Left lobe of liver (tissue), 2 donors: ENCODE measurements around the gene TXNDC11. TPM values are rescaled to one million over a fixed set of nuclear protein-coding genes. Genes with fewer than 3 reads are reported as not detected.

Experiments
- ATAC-seq: fragments of 200-7000 bp; cut with Tn5 transposase; one replicate; pipeline ENCODE4 v1.9.1; 2020; ENCODE audit warnings: mild to moderate bottlenecking, moderate library complexity
- DNase-seq: peaks from one replicate; pipeline ENCODE4 v3.0.0-alpha.2; 2020; ENCODE audit warnings: low spot score
- total RNA-seq: library from RNA; stranded (reverse); gene quantifications from one replicate; pipeline ENCODE4 v1.2.1, GENCODE V29; 2021
- donor health status: DM: no; HTN: no; CAD: no; lungs with moderate emphysema.
- donor health status: DM: no; HTN: yes; CAD: no.

The TXNDC11 gene
- total RNA-seq, 1 donor from 2014 or later: 49.1 TPM

DNA sequence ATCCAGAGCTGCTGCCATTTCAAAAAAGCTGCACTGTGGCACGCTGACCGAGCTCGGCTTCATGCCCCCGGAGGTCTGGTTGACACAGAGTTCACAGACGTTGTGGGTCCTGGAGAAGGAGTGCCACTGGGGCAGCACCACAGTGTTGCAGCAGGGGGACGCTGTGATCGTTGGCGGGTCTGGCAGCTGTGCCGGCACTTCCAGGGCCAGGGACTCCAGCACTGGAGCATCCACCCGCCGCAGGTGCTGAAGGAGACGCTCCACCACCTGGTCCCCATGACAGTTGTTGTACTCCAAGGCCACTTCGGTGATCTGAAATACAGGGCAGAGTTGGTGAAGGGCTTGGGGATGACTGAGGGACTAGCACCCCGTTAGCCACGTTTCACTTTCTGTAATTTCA is 50.9 kb downstream of the TXNDC11 start:
- no peak for DNase-seq
- peak; percentile 6 for ATAC-seq

DNA sequence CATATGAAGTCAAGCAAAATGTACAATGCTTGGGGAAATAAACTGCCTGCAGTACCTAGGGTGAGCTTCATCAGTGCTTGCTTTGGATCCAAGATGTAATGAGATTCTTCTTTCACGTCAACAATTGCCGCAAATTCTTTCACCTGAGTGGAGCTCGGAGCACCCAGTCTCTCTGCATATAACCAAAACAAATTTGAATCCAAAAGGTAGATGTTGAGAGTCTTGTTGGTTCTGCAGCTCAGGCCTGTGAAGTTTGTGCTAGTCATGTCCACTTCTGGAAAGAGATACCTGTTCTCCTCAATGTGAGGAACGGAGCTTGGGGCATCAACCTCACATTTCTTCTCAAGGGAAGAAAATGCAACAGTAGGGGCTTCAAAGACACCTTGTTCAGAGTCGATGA is 51.4 kb downstream of the TXNDC11 start:
- ATAC-seq (no peak), DNase-seq (no peak)

DNA sequence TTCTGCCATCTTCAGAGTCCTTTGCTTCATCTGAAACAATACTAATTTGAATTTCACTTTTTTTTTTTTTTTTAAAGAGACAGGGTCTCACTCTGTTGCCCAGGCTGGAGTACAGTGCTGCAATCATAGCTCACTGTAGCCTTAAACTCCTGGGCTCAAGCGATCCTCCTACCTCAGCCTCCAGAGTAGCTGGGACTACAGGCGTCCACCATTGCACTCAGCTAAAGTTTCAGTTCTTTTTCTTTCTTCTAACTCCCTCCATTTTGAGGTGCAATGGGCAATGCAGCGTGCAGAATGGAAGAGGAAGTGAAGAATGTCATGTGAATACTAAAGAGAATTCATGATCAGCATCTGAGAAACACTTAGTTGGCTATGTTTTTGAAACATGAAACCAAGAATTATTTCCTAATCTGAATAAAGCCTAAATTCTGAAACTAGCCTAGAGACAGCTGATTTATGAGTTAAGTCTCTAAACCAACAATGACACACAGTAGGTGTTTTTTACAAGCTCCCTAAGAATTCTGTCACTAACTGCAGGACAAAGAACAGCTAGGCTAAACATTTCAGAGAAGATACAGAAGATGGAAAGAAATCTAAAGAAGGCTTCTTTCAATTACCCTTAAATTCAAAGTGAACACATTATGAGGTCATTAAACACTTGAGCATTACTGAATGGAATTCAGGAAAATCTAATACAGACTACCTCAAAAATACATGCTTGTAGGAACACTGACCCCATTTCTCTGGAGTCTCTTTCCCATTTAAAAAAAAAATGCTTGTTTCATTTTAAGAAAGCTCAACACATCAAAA is 53.4 kb downstream of the TXNDC11 start:
- ATAC-seq (no peak), DNase-seq (no peak)

DNA sequence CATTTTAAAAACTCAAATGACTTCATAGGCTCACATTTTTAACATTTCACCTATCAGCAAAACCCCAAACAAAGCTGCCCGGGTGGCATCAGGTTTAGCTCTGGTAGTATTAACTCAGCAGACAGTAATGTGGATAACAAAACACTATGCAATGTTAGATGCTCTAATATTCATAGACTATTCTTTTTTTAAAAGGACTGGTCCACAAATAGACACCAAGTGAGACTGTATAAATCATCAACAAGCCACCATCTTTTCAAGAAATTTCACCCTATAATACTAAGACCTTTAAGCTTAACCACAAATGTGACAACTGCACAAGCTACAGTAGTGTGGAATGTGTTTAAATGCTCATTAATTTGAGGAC is 54.2 kb downstream of the TXNDC11 start:
- DNase-seq (no peak), ATAC-seq (no peak)

DNA sequence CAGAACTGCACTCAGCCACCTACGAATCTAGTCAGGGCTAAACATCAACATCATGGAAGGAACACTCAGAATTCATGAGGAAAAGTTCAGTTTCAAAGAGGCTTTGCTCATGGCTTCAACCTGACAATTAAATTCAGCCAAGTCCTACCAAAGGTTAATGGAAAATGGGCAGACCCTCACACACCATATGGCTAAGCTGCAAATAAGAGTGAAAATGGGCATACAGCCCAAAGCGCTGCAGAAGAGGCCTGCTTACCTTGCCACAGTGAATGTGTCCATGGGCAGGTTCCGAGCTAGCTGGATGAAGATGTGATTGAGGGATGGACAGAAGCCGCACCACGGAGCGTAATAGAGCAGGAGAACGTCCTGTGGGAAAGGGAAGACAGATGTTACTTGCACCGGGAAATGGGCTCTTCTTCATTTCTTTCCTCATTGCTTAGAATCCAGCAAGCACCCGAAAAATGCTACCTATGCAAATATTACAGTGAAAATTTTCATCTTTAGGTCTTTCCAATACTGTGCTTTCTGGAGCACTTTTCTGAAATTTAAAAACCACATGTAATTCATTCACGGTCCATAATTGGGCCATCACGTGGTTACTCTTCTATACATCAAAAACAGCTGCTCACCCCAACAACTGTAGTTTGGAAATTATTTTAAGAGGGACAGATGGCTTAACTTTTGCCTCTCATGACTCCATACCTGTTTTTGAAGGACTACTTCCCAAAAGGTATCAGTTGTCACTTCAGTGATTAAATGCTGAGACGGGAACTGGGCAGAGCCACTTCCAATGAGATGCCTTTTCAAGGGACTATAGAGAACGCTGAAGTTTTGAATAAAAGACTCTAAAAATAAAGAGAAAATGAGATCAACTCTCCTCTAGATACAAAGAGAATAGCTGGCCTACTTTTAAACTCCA is 54.8 kb downstream of the TXNDC11 start:
- ATAC-seq: no peak
- no peak for DNase-seq

DNA sequence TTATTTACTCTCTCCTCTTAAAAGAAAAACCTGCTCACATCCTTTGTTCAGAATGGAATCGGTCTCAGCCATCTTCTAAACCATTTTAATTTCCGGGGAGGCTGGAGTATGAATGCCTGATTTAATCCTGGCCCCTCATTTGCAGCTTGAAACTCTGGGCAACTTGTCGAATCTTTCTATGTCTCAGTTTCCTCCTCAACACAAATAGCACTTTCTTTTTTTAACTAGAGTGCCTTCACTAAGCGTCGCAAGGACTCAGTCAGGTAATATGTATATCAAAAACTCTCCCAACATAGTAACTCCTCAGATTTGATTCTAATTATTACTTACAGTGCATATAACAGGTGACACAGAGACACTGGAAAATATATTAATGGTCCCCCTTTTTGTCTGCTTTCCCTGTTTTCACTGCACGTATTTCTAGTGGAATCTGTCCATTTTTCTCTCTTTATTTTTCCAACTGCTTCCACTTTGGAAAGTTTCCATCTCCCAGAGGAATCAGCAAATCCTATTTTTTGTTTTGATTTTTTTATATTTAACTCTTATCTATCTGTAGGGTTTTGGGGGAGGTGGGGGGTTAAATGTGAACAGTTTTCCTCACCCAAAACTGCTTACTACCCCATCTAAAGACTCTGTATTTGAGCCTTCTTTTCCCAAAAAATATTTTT is 55.8 kb downstream of the TXNDC11 start:
- ATAC-seq: no peak
- no peak for DNase-seq

DNA sequence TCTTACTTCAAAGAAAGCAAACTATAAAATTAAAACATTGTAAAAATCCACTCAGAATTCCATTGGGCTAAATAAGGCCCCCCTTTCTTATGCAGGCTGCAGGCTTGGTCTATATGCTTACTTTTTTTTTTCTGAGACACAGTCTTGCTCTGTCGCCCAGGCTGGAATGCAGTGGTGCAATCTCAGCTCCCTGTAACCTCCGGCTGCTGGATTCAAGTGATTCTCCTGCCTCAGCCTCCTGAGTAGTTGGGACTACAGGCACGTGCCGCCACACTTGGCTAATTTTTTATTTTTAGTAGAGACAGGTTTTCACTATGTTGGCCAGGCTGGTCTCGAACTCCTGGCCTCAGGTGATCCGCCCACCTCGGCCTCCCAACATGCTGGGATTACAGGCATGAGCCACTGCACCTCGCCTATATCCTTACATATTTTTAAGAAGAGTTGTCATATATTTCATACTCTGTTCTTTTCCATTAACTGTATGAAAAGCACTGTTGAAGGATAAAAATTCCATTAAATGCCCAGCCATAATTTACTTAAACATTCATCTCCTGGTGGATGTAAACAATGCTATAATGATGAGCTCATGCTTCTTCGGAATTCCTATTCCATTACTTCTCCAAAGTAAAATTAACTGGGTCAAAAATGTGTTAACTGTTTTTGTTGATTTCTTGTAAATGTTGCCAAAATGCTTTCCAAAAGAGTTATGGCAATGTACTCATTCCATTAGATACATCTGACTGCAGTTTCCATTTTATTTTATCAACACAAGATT is 56.6 kb downstream of the TXNDC11 start:
- DNase-seq: no peak
- ATAC-seq: no peak

DNA sequence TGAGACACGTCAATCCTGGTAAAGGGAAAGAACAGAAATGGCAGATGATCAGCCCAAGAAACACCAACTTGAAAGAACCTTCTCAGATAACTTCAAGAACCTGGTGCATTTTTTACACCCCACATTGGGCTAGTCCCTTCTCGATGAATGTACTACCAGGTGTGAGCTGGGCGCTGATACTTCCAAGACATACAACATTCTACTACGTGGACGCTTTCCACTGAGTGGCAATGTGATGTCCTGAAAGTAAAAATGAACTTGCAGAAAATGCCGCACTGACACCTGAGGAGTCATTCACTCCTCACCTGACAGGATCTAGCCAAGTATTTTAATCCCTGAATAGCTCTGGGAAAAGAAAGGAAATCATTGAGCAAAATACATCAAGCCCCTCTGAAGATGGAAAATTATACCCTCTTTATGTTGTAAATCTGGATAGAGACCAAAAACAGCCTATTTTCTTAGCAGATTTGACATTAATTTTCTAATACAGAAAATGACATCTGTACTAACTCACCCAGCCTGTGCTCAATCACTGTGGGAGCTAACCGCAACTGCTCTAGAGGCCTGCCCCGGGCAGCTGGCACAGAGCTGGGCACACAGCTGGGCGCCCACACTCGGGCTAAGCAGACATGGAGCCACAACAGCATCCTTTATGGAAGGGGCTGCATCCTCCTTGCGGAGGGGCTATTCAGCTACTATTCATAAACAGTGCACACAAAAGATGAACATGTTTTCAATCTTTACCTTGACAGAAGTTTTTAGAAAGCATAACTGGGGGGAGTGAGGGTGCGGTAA is 58.2 kb downstream of the TXNDC11 start:
- ATAC-seq (no peak), DNase-seq (no peak)

DNA sequence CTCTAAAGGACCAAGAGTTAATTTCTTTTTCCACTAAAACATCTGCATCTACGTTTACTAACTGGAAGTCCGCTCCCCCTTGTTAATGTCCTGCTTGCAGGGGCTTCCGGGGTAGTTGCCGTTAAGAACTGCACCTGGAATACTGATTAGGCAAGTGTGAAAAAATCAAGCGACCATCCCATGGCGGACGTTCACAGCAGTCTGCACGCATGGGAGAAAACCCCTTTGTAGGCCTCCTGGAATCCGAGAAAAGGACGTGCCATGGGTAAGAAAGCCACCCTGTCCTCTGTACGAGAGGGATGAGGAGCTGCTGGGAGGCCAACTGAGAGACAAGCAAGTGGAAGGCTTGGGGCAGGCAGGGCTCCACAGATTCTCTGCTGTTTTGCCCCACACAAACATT is 59.5 kb downstream of the TXNDC11 start:
- DNase-seq: no peak
- no peak for ATAC-seq

DNA sequence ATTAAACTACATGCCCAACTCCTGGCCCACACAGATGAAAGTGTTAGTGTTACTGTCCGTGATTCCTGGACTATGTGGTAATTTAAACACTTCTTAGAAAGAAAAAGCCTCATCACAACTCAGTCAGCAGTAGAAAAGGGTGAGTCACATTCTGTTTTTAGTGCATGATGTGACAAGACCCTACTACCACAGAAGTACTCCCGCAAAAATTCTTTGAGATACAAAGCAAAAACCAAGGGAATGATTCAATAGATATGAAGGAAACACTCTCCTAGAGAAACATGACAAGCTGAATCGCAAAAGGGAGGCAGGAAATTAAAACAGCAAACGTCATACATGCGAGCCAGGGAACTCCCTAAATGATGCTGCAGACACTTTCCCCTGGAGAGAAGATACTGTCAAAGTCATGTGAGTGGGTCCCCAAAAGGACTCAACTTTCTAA is 60.0 kb downstream of the TXNDC11 start:
- no peak for ATAC-seq

DNA sequence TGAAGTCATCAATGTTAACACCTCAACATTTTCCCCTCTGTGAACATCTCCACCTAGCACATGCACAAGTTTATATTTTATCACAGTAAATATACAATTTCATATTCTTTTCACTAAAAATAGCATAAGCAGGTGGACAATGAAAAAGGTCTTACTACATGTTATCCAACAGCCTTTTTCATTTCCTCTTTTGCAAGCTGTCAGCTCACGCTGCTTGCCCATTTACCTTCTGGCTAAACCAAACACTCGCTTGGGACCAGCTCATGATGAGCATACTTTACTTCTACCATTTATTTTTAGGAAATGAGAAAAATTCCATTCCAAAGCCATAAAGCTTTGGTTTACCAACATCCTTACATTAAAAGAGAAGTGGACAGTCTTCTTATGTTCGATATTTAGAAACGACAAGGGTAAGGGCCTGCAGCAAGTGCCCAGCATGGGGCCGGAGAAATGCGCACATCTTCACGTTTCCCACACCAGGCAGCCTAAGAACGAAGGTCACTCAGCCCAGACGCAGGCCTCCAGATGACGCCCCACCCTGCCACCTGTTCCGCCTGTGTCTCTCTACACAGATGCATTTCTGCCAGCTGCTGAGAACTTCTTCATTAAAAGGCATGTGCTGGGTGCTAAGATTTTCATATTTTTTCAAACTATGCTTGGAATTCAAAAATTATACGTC is 60.5 kb downstream of the TXNDC11 start:
- no peak for ATAC-seq
- no peak for DNase-seq

More for the DNA sequence above, 60.0 kb downstream of the TXNDC11 start:
- DNase-seq: no peak

DNA sequence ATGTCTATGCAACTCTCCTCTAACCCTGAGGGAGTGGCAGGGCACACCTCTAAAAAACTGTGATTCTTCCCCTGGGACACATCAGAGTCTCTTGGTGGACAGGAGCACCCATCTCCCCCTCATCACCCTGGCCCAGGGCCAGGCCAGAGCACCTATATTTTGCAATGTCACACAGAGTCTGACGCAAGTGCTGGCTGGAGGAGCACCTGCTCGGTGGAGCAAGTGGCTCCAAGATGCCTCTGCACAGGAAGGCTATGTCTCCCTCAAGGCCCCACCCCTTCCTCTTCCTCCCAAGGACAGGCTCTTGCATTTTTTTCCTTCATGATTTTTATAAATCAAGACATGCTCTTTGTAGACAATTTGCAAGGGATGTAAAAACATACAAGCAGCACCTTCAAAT is 61.1 kb downstream of the TXNDC11 start:
- peak; percentile 59 for ATAC-seq
- DNase-seq: no peak

DNA sequence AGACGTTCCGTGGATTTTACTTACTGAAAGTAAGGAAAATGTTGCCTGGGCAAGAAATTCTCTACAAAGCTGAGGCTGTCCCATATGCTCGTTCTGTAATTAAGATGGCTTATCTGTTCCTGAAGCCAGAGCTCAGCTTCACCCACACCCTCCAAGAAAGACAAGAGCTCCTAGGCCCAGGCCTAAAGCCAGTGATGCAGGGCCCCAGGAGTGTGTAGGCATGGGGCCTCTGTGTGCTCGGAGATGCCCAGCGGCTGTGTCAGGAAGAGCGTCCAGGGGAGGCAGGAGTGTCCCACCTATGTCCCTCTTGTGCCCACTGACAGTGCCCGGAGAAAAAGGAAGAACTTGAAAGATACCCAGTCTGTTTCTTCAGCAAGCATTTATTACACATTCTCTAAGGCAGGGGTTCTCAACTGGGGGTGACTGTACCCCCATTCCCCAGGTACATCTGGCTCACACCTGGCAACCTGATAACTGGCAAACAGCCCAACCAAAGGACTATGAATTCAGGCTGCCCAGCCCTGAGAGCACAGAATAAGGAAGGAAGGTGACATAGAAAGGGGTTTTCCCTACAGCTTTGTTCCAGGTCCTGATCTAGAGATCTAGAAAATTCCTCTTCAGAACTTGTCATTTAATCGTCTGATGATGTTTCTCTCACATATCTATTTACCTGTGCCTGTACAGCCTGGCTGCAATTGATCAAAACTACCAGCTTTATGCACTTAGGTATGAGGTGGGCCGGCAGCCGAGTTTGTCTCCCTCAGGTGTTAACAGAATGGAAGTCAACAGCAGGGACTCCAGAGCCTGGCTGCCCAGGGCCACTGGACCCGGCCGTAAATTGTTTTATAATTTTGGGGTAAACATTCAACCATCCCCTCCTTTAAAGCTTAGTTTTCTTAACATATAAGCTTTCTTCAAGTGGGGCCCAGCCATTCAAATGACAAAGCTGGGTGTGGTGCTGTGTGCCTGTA is 62.4 kb downstream of the TXNDC11 start:
- DNase-seq (no peak), ATAC-seq (no peak)

DNA sequence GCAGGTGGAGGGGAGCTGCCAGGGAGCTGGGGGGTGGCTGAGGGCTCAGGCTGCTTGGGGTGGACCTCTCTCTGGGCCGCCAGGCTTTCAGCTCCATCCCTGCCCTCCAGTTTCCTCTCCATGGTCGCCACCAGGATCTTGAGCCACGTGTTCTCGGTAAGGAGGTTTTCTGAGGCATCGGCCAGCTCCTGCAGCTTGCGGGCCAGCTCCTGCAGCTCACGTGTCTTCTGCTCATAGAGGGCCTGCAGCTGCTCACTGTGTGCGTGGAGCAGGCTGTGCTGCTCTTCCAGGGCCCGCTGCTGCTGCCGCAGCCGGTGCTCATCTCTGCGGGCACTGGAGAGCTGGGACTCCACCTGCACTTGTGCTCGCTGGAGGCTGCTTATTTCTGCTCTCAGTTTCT is 63.4 kb downstream of the TXNDC11 start:
- ATAC-seq (no peak), DNase-seq (no peak)

DNA sequence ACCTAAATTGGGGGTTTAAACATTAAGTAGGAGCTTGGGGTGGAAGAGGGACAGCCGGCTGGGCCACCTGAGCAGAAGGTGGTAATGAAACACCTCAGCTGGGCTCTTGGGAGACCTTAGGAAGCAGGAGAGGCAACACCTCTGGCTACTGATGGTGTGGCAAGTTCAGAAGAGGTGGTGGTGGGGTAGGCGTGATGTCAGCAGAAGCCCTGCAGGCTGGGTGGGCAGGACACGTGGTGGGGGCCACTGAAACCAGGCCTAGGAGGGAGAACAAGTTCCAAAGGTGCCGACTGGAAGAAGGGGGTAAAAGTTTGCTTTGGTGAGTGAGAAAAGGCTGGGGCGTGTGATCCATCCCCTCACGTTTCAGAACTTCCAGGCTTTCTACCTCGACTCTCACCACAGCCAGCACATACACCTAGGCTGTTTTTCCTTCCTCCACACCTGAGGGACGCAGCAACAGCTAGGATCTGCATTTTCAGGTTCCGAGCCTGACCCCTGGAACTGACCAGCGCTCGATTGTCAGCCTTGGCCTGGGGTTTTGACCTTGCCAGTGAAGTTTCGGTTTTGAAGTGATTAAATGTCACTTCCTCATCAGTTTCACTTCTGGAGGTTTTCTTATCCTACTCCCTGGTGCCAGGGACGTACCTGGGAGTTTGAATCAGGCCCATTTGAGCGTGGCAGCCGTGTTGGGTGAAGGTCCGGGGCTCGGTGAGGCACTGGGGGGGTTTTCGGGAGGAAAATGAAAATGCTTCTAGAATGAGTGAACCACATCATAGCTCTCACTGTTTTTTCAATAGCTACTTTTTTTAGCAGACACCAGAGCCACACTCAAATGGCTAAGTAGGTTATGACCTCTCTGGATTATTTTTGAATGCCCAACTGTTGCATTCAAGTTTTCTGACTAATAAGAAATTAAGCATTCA is 64.4 kb downstream of the TXNDC11 start:
- ATAC-seq (no peak), DNase-seq (no peak)

DNA sequence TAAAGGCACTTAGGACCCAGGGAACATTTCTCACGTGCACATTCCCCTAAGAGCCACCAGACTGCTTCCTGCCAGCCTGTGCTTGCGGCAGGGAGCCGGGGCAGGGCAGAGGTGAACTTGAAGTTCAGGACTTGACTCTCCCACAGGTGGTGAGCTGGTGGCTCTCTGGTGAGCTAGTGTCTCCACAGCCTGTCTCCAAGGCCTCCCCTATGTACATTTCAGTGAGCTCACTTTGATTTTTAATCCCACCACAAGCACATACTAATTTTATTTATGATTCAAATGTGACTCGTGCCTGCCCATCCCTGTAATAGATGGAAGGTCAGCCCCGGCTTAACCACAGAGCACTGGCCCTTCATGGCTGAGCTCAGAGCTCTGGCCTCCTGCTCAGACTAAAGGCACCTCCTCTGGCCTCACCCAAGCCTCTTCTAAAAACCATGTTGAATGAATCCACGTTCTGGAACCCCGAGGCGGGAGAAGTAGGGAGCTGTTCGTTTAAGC is 65.2 kb downstream of the TXNDC11 start:
- DNase-seq (no peak), ATAC-seq (no peak)

DNA sequence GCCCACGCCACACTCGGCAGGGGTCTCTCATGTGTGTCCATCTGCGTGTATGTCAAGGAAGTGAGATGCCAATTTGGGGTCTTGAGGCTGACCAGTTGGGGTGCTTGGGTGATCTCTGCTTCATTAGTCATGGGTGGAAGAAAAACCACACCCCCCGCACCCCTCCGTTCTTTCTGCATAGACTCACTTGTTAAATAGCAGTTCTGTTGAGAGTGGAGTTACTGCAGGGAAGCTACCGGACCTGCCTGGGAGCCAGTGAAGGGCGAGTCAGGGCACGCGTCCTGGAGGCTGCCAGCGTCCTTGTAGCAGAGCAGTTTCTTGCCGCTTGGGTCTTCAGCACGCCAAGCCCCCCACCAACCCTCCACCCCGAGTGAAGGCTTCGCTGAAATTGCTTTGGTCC is 65.9 kb downstream of the TXNDC11 start:
- ATAC-seq: no peak

More for the DNA sequence above, 65.9 kb downstream of the TXNDC11 start:
- DNase-seq: no peak
